Hematopoietic multipotent progenitor cell treated with erythropoietin and hydrocortisone succinate and interleukin-3 and kit ligand, for 8 days (in vitro differentiated cells): ENCODE measurements around the gene CELF2.

Experiments used
- DNase-seq: peaks from one replicate; pipeline ENCODE4 v3.0.0-alpha.2; 2015

CELF2 gene

DNA sequence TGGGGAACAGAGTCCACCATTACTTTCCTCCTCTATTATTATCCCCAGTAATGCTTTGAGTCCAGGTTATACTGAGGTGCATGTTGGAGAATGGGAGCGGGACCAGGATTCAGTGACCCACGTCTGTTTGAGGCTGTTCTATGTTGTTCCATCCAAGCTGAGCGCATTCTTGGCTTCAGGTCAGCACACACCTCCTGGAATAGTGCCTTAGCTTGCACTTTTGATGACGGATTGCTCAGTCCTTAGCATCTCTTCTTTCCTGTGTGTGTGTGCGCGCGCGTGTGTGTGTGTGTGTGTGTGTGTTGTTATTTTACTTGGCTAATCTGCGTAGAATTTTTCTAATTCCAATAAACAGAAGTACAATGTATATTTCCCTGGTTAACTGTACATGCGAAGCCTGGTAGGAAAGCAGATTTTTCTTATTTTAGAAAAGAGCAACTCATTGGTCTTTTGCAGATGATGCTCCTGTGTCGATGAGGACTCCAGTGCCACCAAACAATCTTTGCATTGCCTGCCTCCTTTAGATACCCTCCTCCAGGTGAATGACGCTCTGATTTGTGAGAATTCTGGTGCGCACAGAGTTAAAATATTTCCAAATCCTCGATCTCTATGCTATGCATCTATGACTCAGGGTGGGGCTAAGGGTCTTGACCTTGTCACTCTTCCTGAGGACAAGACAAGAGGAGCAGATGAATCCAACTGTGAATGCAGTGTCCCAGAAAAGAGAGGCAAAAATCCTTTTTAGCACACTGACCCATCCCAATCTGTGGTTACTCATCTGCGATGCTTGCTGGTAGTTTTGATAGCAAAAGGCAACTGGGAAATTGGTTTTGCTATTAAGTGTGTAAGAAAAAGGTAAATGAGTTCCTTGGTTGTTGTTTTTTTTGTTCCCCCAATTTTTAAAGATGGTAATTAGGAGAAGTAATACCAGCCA, 13.3 kb upstream of the CELF2 start:
- no peak for DNase-seq

DNA sequence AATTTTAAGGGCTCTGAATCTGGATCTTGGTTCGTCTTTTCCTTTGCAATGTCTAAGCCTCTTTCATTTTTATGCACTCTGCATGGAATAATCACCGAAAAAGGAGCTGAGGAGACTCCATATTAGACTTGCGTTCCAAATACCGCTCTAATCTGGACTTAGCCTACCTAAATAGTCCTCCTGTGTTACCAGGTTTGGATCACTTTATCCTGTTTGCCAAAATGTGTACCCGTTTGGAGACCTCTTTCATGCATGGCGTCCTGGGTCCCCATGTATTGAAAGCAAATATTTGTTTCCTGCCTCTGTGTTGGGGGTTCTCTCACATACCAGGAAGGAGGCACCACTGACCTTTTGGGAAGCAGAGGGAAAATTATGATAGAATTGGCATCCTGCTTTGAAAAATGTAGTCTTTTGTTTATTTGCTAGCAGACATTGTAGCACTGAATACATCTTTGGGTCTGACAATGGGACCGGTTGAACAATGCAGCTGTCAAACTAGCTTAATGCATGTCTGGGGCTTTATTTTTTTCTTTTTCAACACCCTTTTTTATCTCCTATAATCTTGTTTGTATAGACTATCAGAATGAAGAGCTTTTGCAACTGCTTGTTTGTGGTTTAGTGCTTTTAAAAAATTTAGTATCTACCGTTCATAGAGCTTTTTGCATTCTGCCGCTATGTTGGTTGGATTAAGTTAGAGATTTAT, 11.8 kb upstream of the CELF2 start:
- no peak for DNase-seq

- no peak for DNase-seq
These were observed 11.2 kb upstream of the CELF2 start for GRCh38 chr10:11006428-11006825.

DNA sequence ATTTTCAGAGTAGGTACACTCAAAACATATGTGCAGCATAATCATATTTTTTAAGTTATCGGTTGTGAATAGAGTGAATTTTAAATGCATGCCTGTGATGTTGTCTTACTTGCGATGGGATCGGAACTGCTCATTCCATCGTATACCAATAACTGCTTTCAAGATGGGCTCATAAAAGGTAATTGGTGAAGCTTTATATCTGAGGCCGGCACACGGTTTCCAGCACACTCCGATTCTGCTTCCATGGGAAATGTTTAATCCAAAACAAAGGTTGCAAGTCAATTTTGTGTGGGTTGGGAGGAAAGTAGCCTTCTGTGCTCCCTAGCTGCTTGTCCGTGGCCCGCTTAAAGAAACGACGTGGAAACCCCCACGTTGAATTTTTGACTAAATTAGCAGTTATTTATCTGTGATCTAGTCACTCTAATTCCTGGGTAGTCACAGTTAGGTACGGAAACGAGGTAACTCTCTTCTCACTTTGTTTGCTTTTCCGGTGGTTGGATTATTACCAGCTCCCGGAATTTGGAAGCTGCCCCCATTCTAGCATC, 10.1 kb upstream of the CELF2 start:
- DNase-seq = no peak

- no peak for DNase-seq
These were observed 8.0 kb upstream of the CELF2 start for GRCh38 chr10:11009471-11010308.

- no peak for DNase-seq
These were observed 7.1 kb upstream of the CELF2 start for GRCh38 chr10:11010582-11010981.

DNA sequence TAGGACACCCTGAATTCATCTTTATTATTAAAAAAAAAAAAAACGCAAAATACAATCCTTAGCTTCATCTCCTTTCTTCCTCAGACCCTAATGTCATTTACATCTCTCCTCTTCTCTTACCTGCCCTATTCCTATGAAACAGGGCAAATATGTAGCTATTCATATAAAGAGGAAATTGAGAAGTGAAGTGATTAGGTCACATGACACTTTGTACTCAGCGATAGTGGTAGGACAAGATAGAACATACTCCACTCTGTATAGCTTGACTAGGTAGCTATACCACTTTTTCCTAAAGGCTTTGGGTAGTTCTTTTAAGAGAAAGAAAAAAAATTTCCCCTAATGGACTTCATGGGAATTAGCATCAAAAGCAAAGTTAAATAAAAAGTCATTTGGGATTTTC, 6.2 kb upstream of the CELF2 start:
- no peak for DNase-seq

DNA sequence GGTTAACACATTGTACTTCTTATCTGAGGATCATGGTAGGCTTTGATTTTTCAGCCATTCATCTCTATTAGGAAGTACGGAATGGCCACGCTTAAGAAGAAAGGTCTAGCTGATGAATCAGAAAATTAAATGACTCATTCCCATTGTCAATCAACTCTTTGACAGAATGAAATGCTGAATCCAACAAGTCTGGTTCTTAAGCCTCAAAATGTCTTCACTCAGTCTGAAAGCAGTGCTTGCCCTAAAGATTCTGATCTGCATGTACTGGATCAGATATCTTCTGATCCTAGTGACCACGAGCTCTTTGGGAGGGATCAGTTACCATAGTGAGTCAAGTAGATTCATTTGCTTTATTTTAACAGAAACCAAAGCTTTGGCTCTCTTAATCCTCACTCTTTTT, 5.7 kb upstream of the CELF2 start:
- no peak for DNase-seq

GRCh38 chr10:11012421-11013295, 5.0 kb upstream of the CELF2 start:
- DNase-seq = no peak

DNA sequence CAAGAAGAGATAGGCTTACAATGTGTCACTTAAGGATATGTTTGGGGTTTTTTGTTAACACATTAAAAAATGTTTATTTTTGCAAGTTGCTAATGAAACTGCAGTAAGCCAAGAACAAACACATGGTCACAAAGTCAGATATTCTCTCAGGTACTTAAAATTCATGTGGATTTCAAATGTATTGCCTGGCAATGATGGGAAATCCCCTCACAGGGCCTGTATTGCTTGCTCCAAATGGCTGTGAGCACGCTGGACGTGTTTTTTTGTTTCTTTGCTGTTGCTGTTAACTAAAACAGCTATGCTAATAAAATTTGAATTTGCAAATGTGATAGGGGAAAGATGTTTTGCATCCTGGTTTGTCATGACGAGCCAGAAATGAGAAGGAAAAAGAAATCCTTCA, 3.8 kb upstream of the CELF2 start:
- no peak for DNase-seq

DNA sequence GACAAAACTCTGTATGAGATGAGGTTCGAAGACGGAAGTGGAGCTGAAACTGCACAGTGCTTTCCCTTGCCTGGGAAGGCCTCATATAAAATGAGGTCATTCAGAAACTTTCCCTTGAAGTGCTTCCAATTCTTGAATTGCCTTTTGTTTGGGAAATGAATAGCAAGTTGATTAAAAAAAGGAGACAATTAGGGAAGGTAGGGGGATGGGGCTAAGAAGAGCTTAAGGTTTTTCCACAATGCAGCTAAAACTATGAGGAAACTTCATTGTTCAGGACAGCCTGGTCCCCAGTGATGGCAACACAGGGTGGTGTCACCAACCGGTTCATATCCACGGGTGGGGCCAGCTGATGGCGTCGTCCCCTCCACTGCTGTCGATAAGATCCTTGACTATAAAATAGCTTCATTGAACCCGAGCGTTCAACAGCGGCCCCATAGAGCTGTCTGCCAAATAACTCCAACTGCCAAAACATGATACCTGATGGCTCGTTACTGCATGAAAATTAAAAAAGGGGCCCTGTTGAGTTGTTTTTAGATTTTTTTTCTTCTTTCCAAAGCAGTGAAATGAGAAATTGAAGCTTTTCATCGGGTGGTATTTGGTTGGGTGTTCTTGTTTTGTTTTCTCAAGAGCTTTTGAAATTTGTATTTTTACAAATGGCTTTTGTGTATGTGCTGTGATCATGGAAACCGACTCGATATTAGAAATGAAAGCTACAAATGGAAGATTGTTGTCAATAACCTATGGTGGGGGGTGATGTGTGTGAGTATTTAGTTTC, 2.8 kb upstream of the CELF2 start:
- no peak for DNase-seq

DNA sequence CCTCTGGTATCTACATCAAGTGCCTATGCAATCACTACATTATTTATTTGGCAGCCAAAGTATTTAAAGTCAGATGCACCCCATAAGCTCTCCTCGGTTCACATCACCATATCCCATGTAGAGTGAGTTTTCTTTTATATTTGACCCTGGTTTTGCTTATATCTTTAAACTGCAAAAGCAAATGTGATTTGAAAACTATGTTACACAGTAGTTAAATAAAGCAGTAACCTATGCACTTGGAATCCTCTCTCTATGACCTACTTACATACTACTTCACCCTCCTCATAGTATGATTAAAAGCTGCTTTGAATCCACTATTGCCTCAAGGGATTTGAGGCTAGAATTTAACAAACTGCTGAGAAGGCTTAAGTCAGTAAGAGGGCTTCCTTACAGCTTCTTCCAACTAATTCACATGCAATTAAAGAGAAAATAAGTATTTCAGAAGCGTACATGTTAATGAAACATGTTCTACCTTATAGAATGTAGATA, 2.2 kb upstream of the CELF2 start:
- no peak for DNase-seq

DNA sequence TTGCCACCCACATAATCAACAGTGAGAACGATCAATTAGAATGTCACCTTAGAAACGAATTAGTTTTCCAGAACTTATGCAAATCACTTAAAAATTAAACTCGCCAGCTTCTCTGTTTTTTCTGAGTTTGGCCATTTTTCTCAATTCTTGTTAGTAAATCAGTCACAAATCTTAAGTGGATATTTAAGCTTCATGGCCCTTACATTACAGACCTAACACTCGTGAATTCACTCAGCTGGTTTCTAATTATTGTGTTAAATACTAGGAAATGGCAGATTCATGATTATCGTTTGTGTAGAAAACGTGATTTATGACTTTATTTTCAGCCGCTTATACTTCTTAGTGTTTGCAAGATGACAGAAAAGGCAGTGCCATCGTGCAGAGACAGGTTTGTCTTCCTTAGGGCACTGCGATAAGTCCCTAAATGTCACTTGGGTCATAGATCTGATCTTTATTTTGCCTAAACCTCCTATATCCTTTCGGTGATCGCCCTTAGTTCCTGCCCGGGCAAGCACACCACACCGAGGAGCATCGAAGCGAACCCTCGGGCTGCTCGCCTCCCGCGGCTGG, 587 bp upstream of the CELF2 start:
- peak; percentile 6 for DNase-seq

DNA sequence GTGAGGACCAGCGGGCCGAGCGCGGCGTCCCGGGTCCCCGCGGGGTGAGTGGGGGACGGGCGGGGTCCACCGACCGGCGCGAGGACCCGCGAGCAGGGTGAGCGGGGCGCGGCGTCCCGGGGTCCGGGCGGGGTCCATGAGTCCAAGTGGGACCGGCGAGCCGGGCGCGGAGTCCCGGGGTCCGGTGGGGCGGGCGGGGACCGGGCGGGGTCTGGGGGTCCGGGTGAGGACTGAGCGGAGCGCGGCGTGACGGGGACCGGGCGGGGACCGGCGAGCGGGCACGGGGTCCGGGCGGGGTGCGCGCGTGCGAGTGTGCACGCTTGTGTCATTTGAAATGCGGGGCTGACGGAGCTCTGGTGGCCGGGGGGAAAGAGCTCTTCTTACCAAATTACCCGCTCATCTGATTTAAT, 765 bp downstream of the CELF2 start:
- DNase-seq = no peak

DNA sequence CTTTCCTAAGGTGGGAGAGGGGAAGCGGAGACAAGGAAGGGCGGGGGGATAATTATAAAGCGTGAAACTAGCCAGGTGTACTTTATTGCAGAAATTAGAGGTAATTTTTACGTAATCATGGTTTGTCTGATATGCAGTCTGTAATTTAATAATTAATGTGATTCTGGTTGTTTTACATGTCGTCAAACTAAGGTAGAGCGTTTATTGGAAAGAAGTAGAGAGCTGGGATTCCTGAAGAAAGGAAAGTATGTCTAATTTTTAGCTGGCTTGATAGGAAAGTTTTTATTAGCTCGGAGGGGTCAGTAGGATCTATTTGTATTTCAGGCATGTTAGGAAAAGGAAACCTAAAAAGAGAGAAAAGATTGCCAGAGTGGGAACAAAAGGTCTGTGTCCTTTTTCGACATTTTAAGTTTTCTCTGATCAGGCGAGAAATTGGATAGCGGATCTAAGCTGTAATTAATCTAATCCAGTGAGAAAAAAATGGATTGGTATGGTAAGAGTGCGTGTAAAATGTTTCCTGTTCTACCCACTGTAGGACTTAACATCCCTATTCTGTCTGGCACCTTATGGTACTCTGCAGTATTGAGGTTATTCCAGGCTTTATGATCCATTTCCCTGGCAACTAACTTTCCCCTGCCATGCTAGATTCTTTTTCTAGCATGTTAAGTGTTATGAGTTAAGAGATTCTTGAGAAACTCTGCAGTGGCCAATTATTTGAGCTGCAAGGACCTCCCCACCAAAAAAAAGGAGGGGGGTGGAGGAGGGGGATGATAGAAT, 1.4 kb downstream of the CELF2 start:
- no peak for DNase-seq

GRCh38 chr10:11019724-11020547, 2.3 kb downstream of the CELF2 start:
- DNase-seq = no peak

GRCh38 chr10:11020548-11020942, 2.9 kb downstream of the CELF2 start:
- DNase-seq = no peak

DNA sequence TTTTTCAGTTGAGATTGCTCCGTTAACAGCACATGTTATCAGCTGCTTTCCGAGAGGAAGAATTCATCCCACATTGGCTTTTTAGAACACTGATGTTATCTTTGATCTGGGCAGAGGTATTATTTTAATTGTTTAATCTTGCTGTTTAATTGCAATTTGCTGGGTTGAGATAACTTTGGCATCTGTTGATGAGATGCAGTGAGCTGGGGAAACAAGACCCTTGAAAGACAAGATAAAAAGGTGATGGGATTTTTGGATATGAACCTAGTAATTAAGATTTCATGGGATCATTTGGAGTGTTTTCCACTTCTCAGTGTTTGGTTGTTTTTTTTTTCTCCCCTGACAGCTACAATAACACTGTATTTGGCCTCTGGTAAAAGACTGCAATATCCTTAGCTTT, 4.5 kb downstream of the CELF2 start:
- DNase-seq = no peak
